Caki2 (cell line): Measurements from ENCODE around the gene EFCAB8. TPM values are rescaled to one million over a fixed set of nuclear protein-coding genes. Genes with fewer than 3 reads are reported as not detected.
"Not testable (repeated sequence)": the region's sequence is repeated elsewhere in the genome, so short reads cannot be mapped to it uniquely, and the experiment has no call there.

Source experiments
- DNase-seq: peaks from one replicate; pipeline ENCODE4 v3.0.0-alpha.2; 2015; ENCODE audit warnings: low read depth
- in situ Hi-C: cut with HindIII; loops from 2 replicates; pipeline ENCODE4 v1.10.0; 2016; ENCODE audit warnings: low sequenced_read_pairs, low pct_unique_long_range_greater_than_20kb, mixed read lengths
- total RNA-seq: library from RNA; depleted of rRNA; stranded (reverse); fragments of >200 nt; shearing (Covaris generic); gene quantifications from 2 replicates; pipeline ENCODE4 v1.2.3, GENCODE V29; 2014; ENCODE audit warnings: low replicate concordance

The EFCAB8 gene
- total RNA-seq, 1 experiment from 2014 or later: not detected

DNA sequence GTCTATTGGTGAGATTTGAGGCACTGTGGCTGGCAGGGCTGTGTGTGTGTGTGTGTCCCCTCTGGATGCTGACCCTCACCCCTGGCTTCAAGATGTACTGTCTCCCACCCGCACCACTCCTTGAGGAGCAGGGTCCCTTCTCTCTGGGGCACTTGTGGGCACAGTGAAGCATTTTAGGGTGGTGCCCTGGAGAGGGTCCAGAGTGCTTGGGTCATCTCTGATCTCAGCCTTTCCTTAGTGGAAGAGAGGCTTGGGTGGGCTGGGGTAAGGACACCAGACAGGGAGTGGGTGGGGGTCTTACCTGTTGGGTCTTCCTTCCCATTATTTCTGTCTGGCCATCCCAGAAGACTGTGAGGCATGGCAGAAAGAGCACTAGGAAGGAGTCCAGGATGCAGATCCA, 66.1 kb downstream of the EFCAB8 start:
- in situ Hi-C loops: loop anchor here (10.0 kb wide), 1 partner anchor 150 kb away; the partner anchor contains the start of gene BPIFB4
- DNase-seq: no peak

DNA sequence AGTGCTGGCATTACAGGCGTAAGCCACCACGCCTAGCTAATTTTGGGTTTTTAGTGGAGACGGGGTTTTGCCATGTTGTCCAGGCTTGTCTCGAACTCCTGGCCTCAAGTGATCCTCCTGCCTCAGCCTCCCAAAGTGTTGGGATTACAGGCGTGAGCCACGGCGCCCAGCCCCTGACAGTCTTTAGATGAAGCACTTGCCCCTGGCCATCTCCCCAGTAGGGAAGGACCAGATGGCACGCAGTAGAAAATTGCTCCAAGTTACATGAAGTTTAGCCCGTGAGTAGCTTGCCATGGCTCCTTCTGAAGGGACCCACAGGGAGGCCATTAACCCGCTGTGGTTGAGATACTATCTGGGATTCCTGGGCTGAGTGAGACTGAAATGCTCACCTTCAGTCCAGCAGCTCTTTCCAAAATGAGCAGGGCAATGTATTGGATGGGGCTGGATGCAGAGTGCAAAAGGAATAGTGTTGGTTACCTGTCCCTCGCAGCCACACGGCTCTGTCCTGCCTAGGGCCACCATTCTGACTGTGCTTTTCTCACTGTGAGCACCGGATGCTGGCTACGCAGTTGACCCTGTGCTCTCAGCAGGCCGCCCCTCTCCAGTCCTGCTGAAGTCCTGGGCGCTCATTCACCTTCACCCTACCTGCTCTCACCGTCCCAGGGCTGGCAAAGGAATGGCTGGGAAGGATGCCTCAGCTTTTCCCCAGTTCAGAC, 66.9 kb downstream of the EFCAB8 start:
- in situ Hi-C loops: loop anchor here (10.0 kb wide), 1 partner anchor 149 kb away; the partner anchor contains the start of gene BPIFB4
- DNase-seq: no peak

DNA sequence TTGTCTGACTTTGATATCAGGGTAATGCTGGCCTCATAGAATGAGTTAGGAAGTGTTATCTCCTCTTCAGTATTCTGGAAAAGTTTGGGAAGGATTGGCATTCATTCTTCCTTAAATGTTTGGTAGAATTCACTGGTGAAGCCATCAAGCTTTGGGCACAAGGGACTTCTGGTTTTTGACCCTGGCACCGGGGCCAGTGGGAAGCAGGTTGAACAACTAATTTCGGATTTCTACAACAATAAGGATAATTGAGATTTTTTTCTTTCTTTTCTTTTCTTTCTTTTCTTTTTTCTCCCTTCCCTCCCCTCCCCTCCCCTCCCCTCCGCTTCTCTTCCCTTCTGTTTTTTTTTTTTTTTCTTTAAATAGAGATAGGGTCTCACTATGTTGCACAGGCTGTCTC, 70.4 kb downstream of the EFCAB8 start:
- DNase-seq: no peak
- in situ Hi-C loops: loop anchor here (10.0 kb wide), 1 partner anchor 146 kb away; the partner anchor contains the start of gene BPIFB4

DNA sequence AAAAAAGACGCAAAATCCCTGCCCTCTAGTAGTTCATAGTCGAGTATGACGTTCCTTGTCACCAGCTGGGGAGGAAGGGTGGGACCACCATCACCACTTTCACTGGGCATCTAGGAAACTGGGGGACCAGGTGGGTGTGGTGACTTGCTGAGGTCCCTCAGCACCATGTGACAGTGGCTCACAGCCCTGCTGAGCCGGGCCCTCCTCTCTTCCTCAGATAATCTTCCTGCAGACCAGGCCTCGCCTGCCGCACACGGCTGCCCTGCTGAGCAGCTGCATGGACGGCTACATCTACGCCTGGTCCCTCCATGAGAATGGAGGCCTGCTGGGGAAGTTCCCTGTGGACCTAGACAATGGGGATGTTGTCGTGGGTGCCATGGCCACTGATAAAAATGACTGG, 71.5 kb downstream of the EFCAB8 start:
- in situ Hi-C loops: no loop called here
- no peak for DNase-seq

DNA sequence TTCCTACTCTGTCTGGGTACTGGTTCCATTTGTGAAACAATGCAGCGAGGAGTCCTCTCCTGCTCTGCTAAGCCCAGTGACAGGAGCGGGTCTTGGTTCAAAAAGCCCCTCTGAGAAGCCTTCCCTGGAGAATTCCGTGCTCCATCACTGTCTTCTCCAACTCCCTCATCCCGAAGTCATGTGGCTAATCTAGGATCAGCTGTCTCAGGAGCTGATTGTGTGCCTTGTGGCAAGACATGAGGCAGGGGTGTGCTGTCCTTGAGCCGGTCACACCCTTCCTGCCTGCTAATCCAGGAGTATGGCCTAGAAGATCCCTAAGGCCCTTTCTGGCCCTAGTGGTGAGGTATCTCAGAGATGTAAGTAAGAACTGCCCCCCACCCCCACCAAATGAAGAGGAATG, 72.0 kb downstream of the EFCAB8 start:
- in situ Hi-C loops: no loop called here
- no peak for DNase-seq

DNA sequence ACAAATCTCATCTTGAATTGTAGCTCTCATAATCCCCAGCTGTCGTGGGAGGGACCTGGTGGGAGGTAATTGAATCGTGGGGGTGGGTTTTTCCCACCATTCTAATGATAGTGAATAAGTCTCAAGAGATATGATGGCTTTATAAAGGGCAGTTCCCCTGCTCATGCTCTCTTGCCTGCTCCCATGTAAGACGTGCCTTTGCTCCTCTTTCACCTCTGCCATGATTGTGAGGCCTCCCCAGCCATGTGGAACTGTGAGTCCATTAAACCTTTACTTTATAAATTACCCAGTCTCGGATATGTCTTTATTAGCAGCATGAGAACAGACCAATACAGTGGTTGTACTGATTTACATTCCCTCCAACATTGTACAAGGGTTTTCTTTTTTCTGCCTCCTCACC, 75.9 kb downstream of the EFCAB8 start:
- no peak for DNase-seq
- in situ Hi-C loops: no loop called here

DNA sequence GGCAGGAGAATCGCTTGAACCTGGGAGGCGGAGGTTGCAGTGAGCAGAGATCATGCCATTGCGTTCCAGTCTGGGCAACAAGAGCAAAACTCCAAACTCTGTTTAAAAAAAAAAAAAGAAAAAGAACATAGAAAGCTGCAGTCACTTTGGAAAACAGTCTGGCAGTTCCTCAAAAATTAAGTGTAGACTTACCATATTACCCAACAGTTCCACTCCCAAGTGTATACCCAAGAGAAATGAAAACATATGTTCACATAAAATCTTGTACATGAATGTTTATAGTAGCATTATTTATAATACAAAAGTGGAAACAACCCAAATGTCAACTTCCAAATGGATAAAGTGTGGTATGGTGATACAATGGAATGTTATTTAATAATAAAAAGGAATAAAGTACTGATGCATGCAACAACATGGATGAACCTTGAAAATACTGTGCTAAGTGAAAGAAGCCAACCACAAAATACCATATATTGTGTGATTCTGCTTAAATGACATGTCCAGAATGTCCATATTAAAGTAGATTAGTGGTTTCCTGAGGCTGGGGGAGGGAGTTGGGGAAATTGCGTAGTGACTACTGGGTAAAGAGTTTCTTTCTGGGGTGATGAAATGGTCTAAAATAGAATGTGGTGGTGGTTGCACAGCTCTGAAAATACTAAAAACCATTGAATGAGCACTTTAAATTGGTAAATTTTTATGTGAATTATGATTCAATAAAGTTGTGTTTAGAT, 82.6 kb downstream of the EFCAB8 start:
- in situ Hi-C loops: no loop called here
- no peak for DNase-seq

DNA sequence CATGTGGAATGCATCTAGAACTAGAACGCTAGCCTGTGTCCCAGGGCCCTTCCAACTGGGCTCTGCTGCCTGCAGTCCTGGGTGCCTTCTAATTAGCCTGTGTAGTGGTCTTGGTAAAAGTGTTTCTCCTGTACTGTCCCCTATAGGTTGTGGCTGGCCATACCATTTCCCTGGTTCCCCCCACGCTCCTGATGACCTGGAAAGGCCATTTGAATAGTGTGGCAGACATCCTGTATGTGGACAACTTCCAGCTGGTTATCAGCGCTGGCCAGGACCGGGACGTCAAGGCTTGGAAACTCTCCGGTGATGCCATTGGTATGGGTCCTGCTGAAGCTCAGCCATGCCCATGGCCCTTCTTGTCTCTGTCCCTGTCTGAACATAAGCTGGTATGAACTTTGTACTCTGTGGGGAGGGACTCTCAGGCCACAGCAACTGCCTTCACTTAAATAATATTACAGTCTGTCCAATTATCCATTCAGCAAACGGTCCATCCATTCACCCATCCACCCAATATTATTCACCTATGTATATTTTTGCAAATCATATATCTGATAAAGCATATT, 84.8 kb downstream of the EFCAB8 start:
- in situ Hi-C loops: no loop called here

DNA sequence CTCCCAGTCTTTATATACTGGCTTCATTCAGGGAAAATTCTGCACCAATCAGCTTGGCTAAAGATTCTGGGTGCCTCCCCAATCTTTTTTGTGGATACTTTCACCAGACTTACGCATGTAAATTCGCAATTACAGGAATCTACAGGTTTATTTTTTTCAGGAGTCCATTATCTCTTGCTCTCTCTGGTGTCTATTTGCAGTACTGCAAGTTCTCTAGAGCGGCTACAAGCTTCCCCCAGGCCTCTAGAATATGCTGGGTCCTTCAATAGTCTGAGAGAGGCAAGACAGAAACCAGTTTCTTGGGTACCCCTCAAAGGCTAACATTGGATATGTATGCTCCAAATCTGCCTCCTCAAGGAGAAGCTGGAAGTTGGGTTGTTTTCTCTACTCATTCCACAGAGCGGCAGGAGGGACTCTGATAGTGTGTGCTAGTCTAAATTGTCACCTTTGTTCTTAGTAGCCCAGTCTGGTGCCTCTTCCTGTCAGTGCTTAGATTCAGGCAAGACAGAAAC, 87.0 kb downstream of the EFCAB8 start:
- in situ Hi-C loops: no loop called here
- no peak for DNase-seq

More for the DNA sequence above, 84.8 kb downstream of the EFCAB8 start:
- DNase-seq: no peak

DNA sequence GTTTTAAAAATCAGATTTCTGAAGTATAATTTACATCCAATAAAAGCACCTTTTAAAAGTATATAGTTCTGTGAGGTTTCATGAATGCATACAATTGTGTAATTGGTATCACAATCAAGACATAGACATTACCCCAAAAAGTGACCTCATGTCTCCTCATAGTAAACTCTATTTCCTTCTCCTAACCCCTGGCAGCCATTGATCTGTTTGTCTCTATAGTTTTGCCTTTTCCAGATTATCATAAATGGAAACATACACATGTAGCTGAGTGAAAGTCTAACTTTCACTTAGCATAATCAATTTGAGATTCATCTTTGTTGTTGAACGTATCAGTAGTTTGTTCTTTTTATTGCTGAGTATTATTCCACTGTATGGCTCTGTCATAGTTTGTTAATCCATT, 87.9 kb downstream of the EFCAB8 start:
- in situ Hi-C loops: no loop called here

DNA sequence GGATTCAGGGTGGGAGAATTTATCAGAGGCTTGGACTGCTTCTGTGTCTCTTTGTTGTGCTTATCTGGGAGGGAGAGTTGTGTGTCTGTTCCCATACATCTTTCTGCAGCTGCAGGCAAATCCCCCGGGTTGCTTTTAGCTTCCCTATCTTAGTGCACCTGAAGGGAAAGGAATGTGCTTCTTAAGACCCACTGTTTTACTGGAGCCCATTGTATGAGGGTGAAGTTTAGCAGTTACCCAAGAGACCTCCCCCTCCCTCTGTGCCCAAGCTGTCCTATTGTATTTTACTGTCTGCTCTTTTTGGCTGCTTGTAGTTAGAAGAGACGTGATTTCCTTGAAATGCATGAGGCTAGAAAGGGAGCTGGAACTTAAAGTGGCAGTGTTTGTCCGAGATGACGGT, 91.8 kb downstream of the EFCAB8 start:
- in situ Hi-C loops, DNase-seq: not testable (repeated sequence)

More for the DNA sequence above, 87.9 kb downstream of the EFCAB8 start:
- no peak for DNase-seq

DNA sequence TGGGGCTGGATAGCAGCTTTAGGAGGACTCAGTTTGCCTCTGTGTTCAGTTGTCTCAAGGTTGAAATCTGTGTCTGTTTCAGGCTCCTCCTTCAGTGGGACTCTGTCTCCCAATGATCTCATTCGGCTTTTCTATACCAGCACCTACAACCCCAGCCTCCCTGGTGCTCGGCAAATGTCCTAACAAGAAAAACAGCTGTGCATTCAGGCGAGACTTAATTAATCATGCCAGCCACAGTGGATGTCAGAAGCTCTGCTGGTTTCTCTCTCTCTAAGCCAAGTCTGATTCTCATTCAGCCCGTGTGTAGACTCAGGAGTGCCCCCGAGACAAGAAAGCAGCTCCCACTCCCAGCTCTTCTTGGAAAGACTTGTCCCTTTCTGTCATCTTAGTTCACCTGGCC, 98.7 kb downstream of the EFCAB8 start:
- in situ Hi-C loops: no loop called here
- peak; percentile 39 for DNase-seq

DNA sequence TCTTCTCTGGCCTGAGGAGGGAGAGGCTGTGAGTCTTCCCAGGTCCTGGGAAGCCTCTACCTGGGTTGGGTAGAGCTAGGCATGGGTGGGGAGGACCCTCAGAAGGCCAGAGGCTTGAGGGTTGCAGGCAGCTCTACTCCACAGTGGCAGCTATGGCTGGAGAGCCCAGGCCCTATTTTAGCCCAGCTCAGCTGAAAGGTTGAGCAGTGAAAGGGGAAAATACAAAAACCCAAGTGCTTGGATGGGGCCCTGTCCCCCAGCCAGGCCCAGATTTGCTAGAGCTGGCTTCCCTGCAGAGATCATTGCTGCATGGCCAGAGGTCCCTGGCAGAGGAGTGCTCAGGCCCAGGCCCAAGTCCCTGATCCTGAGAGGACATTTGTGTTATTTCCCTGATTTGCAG, 99.9 kb downstream of the EFCAB8 start:
- no peak for DNase-seq
- in situ Hi-C loops: no loop called here

DNA sequence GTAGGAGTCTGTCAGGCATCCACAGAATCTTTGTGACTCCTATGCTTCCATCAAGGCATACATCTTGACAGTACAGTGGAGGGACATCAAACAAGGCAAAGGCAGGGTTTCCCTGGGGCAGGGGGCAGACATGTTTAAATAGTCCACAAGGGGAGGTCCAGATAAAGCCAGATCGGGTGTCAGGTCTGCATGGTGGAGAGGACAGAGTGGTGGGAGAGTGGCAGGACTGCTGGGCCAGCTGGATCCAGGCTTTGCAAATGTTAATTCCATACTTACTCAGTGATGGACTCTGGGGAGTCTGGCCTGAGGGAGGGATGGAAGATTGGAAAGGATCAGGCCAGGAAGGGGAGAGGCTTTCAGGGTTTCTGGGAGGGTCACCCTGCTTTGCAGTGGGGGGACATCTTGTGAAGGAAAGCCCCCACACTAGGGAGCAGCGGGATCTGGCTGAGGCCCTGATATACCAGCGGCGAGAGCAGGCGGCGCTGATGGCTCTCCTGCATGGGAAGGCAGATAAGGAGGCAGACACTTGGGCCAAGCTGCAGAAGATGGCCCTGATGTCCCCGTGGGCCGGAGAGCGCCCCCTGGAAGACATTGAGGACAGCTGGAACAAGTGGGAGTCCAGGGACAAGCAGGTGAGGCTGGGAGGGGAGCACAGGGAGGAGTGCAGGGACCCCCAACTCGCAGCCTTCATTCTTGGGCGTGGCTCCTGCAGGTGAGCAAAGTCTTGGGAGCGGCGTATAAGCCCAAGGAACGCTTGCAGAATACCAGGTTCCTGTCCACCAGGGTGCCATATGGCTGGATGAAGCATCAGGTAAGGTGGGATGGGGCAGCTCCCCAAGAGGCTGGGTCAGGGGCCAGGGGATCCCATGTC, 100.9 kb downstream of the EFCAB8 start:
- DNase-seq: no peak
- in situ Hi-C loops: no loop called here

DNA sequence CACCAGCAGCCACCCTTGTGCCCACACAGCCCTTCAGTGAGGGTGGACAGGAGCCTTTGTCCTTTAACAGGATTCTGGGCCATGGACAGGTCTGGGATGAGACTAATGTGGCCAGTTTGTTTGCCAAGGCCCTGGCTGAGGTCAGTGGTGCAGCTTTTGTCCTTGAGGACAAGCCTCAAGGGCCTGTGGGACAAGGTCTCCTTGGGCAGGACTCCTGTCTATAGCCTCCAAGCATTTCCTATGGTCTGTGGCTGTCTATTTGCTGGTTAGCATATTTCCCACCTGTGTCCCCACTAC, 101.4 kb downstream of the EFCAB8 start:
- DNase-seq: no peak
- in situ Hi-C loops: no loop called here

DNA sequence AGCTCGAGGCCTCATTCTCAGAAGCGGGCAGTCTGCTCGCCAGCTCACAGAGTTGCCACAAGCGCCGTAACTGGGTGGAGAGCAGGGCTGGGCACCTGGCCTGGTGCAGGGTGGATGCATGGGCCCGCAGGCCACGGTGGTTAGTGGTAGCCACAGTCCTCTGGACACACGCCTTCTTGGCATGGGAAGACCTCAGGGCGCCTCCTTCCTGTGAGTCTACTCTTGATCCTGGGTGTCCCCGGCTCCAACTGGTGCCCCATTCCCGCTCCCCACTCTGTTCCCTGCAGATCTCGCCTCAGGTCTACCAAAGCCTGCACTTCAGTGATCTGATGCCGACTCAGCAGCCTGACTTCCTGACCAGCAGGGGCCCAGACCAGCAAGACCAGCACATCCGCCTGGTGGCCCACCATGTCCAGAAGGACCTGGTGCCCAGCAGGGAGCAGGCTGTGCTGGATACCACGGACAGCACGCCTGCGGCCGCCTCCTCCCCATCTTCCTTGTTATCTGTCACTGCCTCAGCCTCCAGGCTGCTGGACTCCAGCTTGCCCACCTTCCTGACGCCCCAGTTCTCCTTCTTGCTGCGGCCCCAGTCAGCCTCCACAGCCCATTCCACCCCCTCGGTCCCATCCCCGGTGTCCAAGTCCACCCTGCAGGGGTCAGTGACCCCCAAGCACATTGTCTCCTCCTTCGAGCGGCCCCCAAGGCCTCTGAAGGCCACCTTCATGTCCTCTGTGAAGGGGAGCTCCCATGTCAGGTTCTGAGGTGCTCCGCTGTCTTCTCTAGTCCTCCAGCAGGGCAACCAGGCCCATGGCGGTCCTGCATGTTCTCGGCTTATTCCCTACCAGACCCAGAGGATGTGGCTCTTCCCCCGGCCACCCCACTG, 102.4 kb downstream of the EFCAB8 start:
- in situ Hi-C loops: no loop called here
- no peak for DNase-seq

DNA sequence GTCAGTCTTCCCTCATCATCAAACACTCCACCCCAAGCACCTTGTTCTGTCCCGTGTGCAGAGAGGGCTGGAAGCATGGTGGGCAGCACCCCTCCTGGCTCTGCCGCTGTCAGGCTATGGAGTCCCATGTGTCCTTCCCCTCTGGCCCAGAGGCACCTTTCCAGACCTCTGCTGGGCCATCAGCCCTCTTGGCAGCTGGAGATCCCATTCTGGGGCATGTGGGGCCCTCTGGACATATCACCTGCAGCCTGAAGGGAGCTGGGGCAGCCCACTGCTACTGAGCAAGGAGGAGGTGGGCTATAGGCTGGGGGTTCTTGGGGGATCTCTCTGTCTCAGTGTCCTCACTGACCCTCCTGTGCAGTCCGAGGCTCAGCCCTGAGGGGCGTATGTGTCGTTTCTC, 103.3 kb downstream of the EFCAB8 start:
- DNase-seq: no peak
- in situ Hi-C loops: no loop called here

DNA sequence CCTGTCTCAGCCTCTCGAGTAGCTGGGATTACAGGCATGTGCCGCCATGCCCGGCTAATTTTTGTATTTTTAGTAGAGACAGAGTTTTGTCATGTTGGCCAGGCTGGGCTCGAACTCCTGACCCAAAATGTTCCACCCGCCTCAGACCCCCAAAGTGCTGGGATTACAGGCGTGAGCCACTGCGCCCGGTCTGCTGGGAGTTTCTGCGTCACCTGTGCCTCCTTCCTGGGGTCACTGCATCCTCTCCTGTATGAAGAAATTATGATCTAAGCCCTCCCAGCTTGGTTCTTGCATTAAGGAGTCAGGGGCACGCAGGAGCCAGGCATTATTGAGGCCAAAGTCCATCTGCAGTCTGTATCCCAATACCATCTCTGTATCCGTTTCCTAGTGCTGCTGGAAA, 103.9 kb downstream of the EFCAB8 start:
- DNase-seq, in situ Hi-C loops: not testable (repeated sequence)
